Measurements from ENCODE around the gene MAJIN. TPM values are rescaled to one million over a fixed set of nuclear protein-coding genes. Genes with fewer than 3 reads are reported as not detected.
A peak's percentile ranks its signal among the peaks of the same experiment; 100 is the strongest.
"Not testable (repeated sequence)": the region's sequence is repeated elsewhere in the genome, so short reads cannot be mapped to it uniquely, and the experiment has no call there.

The MAJIN gene
- total RNA-seq, 1 donor from 2014 or later: not detected

DNA sequence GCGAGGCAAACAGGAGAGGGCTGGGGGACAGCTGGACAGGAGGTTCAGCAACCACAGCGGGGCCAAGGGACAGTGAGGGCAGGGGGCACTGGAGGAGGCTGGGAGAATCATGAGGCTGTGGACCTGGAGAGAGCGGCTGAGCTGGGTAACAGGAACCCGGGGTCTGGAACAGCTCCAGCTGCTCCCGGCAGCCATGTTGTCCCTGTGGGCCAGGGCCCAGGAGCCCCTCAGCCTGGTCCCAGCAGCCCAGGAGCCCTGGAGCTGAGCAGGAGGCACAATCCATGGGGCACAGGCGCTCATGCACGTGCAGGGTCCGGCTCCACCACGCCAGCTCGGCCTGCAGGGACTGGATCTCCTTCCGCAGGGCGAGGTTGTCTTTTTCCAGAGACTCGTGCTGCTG, 17.5 kb upstream of the MAJIN start:
- H3K27ac ChIP-seq: peak overlapping the region; percentile 73
- TF ChIP-seq CTCF (IDR thresholded peaks at IDR 0.05): no peak
- DNase-seq (no peak), ATAC-seq (peak; percentile 9 to 15)
- H3K27me3 ChIP-seq (ENCODE audit: low read depth): no peaks in the 10 kb centered on the region
- no peaks in the 10 kb centered on the region for H3K9me3 ChIP-seq
- H3K4me1 ChIP-seq: peaks cover 35% of the 10 kb centered on the region
- H3K36me3 ChIP-seq: peaks cover 11% of the 10 kb centered on the region
- peak overlapping the region; percentile 33 for H3K4me3 ChIP-seq
- intact Hi-C loops (cut with DNase I): no loop called here

GRCh38 chr11:64987998-64988854, 16.3 kb upstream of the MAJIN start:
- intact Hi-C loops (cut with DNase I): no loop called here
- no peak for TF ChIP-seq CTCF (IDR thresholded peaks at IDR 0.05)
- H3K4me1 ChIP-seq: peaks cover 31% of the 10 kb centered on the region
- no peaks in the 10 kb centered on the region for H3K27me3 ChIP-seq (ENCODE audit: low read depth)
- no peak overlapping the region for H3K4me3 ChIP-seq
- peak overlapping the region; percentile 1 for H3K27ac ChIP-seq
- DNase-seq (no peak), ATAC-seq (no peak)
- peaks cover 11% of the 10 kb centered on the region for H3K36me3 ChIP-seq
- no peaks in the 10 kb centered on the region for H3K9me3 ChIP-seq

- DNase-seq; H3K36me3 ChIP-seq; H3K9me3 ChIP-seq; H3K4me3 ChIP-seq; H3K27ac ChIP-seq; intact Hi-C loops (cut with DNase I); H3K27me3 ChIP-seq (ENCODE audit: low read depth); H3K4me1 ChIP-seq; ATAC-seq: not testable (repeated sequence)
Observed at GRCh38 chr11:64983339-64983738, 11.4 kb upstream of the MAJIN start.

GRCh38 chr11:64976651-64977050, 4.7 kb upstream of the MAJIN start:
- Histone ChIP-seq H3K4me1 (peaks cover 11% of the 10 kb centered on the region), H3K36me3 (no peaks in the 10 kb centered on the region), H3K27me3 (ENCODE audit: low read depth) (no peaks in the 10 kb centered on the region), H3K9me3 (no peaks in the 10 kb centered on the region), H3K4me3 (no peak overlapping the region), H3K27ac (no peak overlapping the region)
- DNase-seq: no peak
- no peak for ATAC-seq
- intact Hi-C loops (cut with DNase I): no loop called here
- TF ChIP-seq CTCF (IDR thresholded peaks at IDR 0.05): no peak

DNA sequence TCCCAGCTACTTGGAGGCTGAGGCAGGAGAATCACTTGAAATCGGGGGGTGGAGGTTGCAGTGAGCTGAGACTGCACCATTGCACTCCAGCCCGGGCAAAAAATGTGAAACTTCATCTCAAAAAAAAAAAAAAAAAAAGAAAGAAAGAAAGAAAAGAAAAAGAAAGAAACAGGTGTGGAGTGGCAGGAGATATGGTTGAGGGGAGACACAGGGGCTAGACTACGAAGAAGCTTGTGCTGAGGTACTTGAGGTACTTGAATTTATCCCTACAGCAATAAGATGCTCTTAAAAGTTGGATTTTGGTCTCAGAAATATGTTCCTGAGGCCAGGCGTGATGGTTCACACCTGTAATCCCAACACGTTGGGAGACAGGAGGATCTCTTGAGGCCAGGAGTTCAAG, 2.2 kb upstream of the MAJIN start:
- TF ChIP-seq CTCF (IDR thresholded peaks at IDR 0.05): no peak
- no peak for ATAC-seq
- no peak overlapping the region for H3K27ac ChIP-seq

DNA sequence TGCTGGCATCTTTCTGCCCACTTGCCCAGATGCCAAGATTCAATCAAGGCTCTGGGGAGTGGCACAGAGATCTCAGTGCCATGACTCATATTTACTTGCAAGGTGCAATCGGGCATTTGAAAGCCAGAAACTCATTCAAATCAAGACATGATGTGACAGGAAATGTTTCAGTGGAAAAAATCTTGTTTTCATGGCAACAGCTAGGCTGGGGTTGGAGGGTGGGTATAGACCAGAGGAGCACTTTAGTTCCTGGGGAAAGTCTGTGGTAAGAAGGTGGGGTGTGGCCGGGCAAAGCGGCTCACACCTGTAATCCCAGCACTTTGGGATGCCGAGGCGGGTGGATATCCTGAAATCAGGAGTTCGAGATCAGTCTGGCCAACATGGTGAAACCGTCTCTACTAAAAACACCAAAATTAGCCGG, 1.2 kb downstream of the MAJIN start:
- TF ChIP-seq CTCF (IDR thresholded peaks at IDR 0.05): no peak
- H3K36me3 ChIP-seq: no peaks in the 10 kb centered on the region
- intact Hi-C loops (cut with DNase I): no loop called here
- H3K27ac ChIP-seq: no peak overlapping the region
- peaks cover 15% of the 10 kb centered on the region for H3K4me1 ChIP-seq
- peak; percentile 71 to 77 for ATAC-seq
- H3K27me3 ChIP-seq (ENCODE audit: low read depth): no peaks in the 10 kb centered on the region
- DNase-seq: no peak
- no peaks in the 10 kb centered on the region for H3K9me3 ChIP-seq
- no peak overlapping the region for H3K4me3 ChIP-seq

More for the DNA sequence above, 2.2 kb upstream of the MAJIN start:
- H3K36me3 ChIP-seq: no peaks in the 10 kb centered on the region
- no peak for DNase-seq
- no peak overlapping the region for H3K4me3 ChIP-seq
- H3K4me1 ChIP-seq: peaks cover 15% of the 10 kb centered on the region
- no peaks in the 10 kb centered on the region for H3K9me3 ChIP-seq
- no peaks in the 10 kb centered on the region for H3K27me3 ChIP-seq (ENCODE audit: low read depth)
- intact Hi-C loops (cut with DNase I): no loop called here
